ENCODE results near the gene AGRN.
"Not testable (repeated sequence)": the region's sequence is repeated elsewhere in the genome, so short reads cannot be mapped to it uniquely, and the experiment has no call there.

AGRN gene

DNA sequence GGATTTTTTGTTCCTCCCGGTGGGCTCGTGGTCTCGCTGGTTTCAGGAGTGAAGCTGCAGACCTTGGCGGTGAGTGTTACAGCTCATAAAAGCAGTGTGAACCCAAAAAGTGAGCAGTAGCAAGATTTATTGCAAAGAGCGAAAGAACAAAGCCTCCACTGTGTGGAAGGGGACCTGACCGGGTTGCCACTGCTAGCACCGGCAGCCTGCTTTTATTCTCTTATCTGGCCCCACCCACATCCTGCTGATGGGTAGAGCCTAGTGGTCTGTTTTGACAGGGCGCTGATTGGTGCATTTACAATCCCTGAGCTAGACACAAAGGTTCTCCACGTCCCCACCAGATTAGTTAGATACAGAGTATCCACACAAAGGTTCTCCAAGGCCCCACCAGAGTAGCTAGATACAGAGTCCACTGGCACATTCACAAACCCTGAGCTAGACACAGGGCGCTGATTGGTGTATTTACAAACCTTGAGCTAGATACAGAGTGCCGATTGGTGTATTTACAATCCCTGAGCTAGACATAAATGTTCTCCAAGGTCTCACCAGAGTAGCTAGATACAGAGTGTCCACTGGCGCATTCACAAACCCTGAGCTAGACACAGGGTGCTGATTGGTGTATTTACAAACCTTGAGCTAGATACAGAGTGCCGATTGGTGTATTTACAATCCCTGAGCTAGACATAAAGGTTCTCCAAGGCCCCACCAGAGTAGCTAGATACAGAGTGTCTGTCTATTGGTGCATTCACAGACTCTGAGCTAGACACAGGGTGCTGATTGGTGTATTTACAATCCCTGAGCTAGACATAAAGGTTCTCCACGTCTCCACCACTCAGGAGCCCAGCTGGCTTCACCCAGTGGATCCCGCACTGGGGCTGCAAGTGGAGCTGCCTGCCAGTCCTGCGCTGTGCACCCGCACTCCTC, 2.3 kb upstream of the AGRN start:
- Mint-ChIP-seq H3K4me3 (peak overlapping the region; percentile 70), H3K36me3 (ENCODE audit: low read depth) (peaks cover 14% of the 10 kb centered on the region), H3K27me3 (ENCODE audit: low read depth) (peaks cover 10% of the 10 kb centered on the region), H3K4me1 (ENCODE audit: low read depth) (peaks cover 10% of the 10 kb centered on the region), H3K27ac (peak overlapping the region; percentile 69)
- H3K9me3 Mint-ChIP-seq; DNase-seq (ENCODE audit: low spot score): not testable (repeated sequence)

DNA sequence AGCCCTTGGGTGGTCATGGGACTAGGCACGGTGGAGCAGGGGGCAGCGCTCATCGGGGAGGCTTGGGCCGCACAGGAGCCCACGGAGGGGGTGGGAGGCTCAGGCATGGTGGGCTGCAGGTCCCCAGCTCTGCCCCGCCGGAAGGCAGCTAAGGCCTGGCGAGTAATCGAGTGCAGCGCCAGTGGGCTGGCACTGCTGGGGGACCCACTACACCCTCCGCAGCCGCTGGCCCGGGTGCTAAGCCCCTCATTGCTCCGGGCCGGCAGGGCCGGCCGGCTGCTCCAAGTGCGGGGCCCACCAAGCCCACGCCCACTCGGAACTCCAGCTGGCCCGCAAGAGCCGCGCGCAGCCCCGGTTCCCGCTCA, 1.6 kb upstream of the AGRN start:
- peaks cover 10% of the 10 kb centered on the region for H3K4me1 Mint-ChIP-seq (ENCODE audit: low read depth)
- peaks cover 12% of the 10 kb centered on the region for H3K36me3 Mint-ChIP-seq (ENCODE audit: low read depth)
- H3K27ac Mint-ChIP-seq; H3K4me3 Mint-ChIP-seq; H3K9me3 Mint-ChIP-seq; DNase-seq (ENCODE audit: low spot score): not testable (repeated sequence)
- H3K27me3 Mint-ChIP-seq (ENCODE audit: low read depth), result peaks cover 15% of the 10 kb centered on the region

DNA sequence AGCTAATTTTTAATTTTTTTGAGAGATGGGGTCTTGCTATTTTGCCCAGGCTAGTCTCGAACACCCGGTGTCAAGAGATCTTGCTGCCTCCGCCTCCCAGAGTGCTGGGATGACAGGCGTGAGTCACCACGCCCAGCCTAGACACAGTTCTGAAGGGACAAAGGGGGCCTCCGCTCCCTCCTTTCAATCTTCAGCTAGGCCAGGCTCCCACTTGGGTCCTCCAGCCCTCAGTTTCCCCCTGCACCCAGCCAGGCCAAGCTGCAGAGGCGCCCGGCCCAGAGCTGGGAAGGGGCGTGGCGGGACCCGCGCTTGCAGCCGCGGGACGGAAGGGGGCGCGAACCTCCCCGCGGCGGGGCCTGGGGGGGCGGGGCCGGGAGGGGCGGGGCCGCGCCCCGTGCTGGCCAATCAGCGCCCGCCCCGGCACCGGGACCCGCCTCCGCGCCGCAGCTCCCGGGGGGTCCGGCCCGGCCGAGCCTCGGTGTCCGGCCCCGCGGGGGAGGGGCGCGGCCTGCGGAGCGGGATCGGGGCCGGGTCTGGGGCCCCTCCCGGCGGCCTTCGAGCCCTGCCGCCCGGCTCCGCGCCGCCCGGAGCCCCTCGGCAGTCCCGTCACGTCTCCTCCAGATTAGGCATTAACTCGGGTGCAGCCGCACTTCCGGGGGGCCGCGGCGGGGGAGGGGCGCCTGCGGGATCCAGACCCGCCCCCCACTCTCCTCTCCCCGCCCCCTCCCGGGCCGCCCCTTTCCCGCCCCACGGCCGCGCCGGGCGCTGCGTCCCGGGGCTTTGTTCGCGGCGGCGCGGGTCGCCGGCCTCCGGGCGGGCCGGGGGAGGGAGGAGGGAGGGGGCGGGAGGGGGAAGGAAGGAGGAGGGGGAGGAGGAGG, 559 bp upstream of the AGRN start:
- Mint-ChIP-seq H3K27me3 (ENCODE audit: low read depth) (peaks cover 15% of the 10 kb centered on the region), H3K36me3 (ENCODE audit: low read depth) (peaks cover 8% of the 10 kb centered on the region), H3K27ac (no peak overlapping the region), H3K4me3 (peak overlapping the region; percentile 69), H3K9me3 (no peaks in the 10 kb centered on the region), H3K4me1 (ENCODE audit: low read depth) (peaks cover 6% of the 10 kb centered on the region)
- DNase-seq (ENCODE audit: low spot score), result peak; percentile 78

DNA sequence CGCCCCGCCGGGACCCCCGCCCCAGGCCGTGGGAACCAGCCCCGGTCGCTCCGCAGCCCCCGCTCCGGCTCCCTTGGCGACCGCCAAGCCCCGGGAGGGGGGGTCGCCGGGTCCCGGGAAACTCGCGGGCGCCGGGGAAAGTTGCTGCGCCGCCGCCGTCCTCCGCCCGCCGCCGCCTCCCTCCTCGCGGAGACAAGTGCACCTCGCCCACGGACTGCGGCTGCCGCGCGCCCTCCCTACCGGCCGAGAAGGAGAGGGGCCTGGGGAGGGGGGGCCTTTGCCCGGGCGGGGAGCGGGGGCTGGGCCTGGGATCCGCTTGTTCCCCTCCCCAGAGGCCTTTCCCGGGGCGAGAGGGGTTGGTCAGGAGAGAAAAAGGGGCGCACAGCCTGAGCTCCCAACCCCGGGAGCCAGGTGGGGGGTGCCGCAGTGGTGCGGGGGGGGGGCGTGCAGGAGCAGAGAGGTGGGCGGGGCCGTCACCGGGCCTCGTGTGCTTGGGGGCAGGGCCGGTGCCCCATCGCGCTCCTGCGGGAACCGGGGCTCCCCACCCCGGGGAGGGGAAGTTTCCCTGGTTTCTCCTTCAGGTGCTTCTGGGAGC, 592 bp downstream of the AGRN start:
- Mint-ChIP-seq H3K4me1 (ENCODE audit: low read depth) (peaks cover 6% of the 10 kb centered on the region), H3K9me3 (no peaks in the 10 kb centered on the region), H3K36me3 (ENCODE audit: low read depth) (peaks cover 5% of the 10 kb centered on the region), H3K27ac (no peak overlapping the region), H3K4me3 (peak overlapping the region; percentile 45), H3K27me3 (ENCODE audit: low read depth) (peaks cover 15% of the 10 kb centered on the region)
- DNase-seq (ENCODE audit: low spot score), result no peak

DNA sequence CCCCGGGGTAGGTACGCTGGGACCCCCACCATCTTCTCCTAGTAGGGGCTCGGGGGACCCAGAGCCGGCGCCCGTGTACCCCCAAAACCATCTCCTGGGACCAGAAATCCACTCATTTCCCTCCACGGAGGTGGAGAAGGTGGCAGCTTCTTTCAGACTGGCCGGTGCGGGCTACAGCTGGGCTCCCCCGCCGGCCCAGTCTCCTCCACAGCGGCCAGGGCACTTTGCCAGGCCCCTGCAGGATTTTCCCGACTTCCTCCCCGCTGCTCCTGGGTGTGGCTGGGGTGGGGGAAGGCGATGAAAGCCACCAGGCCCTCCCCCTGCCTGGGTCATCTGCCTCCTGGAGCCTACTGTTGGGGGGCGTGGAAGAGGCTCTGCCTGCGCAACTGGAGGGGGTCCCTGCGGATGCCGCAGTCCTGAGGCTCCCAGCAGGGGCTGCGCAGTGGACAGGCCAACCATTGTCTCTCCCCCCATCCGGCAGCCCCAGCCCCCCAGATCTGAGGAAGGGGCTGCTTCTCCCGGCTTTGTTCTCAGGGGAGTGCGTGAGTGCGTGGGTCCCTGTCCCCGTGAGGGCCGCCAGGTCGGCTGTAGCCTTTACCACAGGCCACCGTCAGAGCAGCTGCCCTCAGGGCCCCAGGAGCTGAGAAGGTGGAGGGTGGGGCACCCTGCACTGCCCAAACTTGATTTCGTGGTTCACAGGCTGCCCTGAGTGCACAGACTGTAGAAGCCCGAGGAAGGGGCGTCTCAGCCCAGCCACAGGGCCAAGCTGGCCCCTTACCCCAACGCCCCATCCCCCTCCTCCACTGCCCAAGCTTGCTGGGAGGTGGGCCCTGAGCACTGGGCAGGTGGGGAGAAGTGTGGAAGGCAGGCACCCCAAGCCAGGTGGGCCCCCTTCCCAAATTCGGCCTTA, 1.3 kb downstream of the AGRN start:
- Mint-ChIP-seq H3K36me3 (ENCODE audit: low read depth) (peaks cover 5% of the 10 kb centered on the region), H3K4me1 (ENCODE audit: low read depth) (peaks cover 6% of the 10 kb centered on the region), H3K27ac (no peak overlapping the region), H3K4me3 (peak overlapping the region; percentile 45), H3K9me3 (no peaks in the 10 kb centered on the region), H3K27me3 (ENCODE audit: low read depth) (peaks cover 15% of the 10 kb centered on the region)
- DNase-seq (ENCODE audit: low spot score), result no peak

DNA sequence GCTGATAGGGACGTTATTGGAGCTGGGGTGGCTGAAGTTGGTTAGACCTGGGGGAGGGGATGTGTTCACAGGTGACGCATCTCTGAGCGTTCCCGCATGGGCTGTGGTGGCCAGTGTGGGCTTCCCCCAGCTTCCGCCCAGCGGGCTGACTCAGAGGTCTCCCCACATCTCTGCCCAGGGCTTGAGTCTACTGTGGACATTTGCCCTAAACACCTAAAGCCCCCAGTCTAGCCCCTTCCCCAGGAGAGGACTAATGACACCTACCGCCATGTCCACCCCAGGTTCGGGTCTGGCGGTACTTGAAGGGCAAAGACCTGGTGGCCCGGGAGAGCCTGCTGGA, 2.0 kb downstream of the AGRN start:
- no peak for DNase-seq (ENCODE audit: low spot score)
- H3K4me3 Mint-ChIP-seq, result no peak overlapping the region
- no peaks in the 10 kb centered on the region for H3K9me3 Mint-ChIP-seq
- peaks cover 5% of the 10 kb centered on the region for H3K36me3 Mint-ChIP-seq (ENCODE audit: low read depth)
- H3K27ac Mint-ChIP-seq, result no peak overlapping the region
- peaks cover 6% of the 10 kb centered on the region for H3K4me1 Mint-ChIP-seq (ENCODE audit: low read depth)
- peaks cover 15% of the 10 kb centered on the region for H3K27me3 Mint-ChIP-seq (ENCODE audit: low read depth)

DNA sequence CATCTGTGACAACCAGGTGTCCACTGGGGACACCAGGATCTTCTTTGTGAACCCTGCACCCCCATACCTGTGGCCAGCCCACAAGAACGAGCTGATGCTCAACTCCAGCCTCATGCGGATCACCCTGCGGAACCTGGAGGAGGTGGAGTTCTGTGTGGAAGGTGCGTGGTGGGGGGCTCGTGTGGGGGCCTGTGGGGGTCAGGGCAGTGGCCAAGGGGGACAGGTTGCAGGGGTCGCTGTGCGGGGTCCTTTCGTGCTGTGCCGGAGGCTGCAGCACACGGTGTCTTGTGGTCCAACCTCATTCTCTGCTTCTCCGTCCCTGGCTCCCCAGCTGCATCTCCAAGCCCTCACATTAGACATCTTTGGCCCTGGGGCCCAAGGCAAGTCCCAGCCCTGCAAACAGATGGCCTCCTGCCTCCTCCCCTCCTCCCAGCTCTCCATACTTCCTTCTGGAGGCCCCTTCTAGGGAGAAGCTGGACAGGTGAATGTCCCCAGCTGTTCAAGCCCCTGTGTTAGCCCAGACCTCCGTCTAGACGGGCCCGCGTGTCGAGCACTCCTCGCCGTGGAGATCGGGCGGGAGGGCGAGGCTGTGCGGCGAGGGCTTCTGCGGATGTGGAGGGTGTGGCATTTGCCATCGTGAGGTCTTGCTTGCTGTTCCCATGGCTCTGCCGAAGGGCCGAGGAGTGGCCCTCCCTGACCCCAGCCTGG, 2.5 kb downstream of the AGRN start:
- Mint-ChIP-seq H3K36me3 (ENCODE audit: low read depth) (peaks cover 1% of the 10 kb centered on the region), H3K9me3 (no peaks in the 10 kb centered on the region)

DNA sequence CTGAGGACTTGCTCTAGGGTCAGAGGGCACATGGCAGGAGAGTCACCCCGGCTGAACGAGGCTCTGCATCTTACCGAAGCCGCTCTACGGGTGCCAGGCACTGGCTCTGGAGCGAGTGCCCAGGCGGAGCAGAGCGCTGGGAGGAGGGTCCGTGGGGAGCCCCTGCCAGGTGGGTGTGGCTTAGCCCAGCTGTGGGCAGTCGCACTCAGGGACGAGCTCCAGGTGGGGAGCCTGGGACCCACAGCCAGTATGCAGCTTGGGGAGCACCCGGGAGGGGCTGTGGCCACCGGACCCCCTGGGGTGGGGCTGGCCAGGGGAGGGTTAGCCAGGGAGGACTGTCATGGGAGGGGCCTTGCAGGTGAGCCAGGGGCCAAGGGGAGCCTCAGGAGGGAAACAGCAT, 3.8 kb downstream of the AGRN start:
- H3K36me3 Mint-ChIP-seq (ENCODE audit: low read depth), result no peaks in the 10 kb centered on the region
- no peak overlapping the region for H3K27ac Mint-ChIP-seq
- no peaks in the 10 kb centered on the region for H3K4me1 Mint-ChIP-seq (ENCODE audit: low read depth)
- no peak overlapping the region for H3K4me3 Mint-ChIP-seq
- H3K9me3 Mint-ChIP-seq, result no peaks in the 10 kb centered on the region
- DNase-seq (ENCODE audit: low spot score), result no peak
- peaks cover 15% of the 10 kb centered on the region for H3K27me3 Mint-ChIP-seq (ENCODE audit: low read depth)

More for the DNA sequence above, 2.5 kb downstream of the AGRN start:
- H3K4me1 Mint-ChIP-seq (ENCODE audit: low read depth), result peaks cover 2% of the 10 kb centered on the region
- H3K27ac Mint-ChIP-seq, result no peak overlapping the region
- no peak overlapping the region for H3K4me3 Mint-ChIP-seq
- H3K27me3 Mint-ChIP-seq (ENCODE audit: low read depth), result peaks cover 15% of the 10 kb centered on the region
- DNase-seq (ENCODE audit: low spot score), result no peak

GRCh38 chr1:1024149-1024770, 4.3 kb downstream of the AGRN start:
- Mint-ChIP-seq H3K4me1 (ENCODE audit: low read depth) (no peaks in the 10 kb centered on the region), H3K4me3 (no peak overlapping the region), H3K27me3 (ENCODE audit: low read depth) (peaks cover 15% of the 10 kb centered on the region), H3K9me3 (no peaks in the 10 kb centered on the region), H3K27ac (no peak overlapping the region), H3K36me3 (ENCODE audit: low read depth) (no peaks in the 10 kb centered on the region)
- no peak for DNase-seq (ENCODE audit: low spot score)

GRCh38 chr1:1024771-1025699, 5.1 kb downstream of the AGRN start:
- peaks cover 15% of the 10 kb centered on the region for H3K27me3 Mint-ChIP-seq (ENCODE audit: low read depth)
- DNase-seq (ENCODE audit: low spot score), result no peak
- H3K36me3 Mint-ChIP-seq (ENCODE audit: low read depth), result no peaks in the 10 kb centered on the region
- no peaks in the 10 kb centered on the region for H3K9me3 Mint-ChIP-seq
- H3K4me3 Mint-ChIP-seq, result no peak overlapping the region
- H3K4me1 Mint-ChIP-seq (ENCODE audit: low read depth), result no peaks in the 10 kb centered on the region
- H3K27ac Mint-ChIP-seq, result no peak overlapping the region

DNA sequence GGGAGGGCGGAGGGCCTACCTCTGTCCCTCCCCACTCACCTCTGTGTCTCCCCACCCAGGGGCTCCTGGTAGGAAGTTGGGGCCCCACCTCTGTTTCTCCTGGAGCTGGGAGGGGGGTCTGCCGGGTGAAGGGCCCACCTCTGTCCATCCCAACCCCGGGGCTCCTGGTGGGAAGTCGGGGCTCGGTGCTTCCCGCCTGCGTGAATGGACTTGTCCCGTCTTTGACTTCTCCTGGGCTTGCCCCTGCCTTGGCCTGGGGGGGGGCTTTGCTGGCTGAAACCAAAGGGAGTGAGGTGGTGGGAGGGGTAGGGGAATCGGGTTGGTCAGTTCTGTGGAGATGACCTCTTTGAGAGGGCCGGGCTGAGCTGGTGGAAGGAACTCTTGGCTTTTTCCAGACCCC, 5.8 kb downstream of the AGRN start:
- DNase-seq (ENCODE audit: low spot score), result no peak
- H3K4me1 Mint-ChIP-seq (ENCODE audit: low read depth), result no peaks in the 10 kb centered on the region
- no peak overlapping the region for H3K27ac Mint-ChIP-seq
- peaks cover 15% of the 10 kb centered on the region for H3K27me3 Mint-ChIP-seq (ENCODE audit: low read depth)
- no peak overlapping the region for H3K4me3 Mint-ChIP-seq
- H3K36me3 Mint-ChIP-seq (ENCODE audit: low read depth), result no peaks in the 10 kb centered on the region
- H3K9me3 Mint-ChIP-seq, result no peaks in the 10 kb centered on the region

Measured in T-helper 2 cell treated with Interferon-gamma antibody and Interleukin-4, amounts not matched to agents 5 μg/mL and 100 μg/mL, for 36 hours (primary cell).